Kidney tubule cell (primary cell): ENCODE results near the gene CLIC6.

Experiments
- DNase-seq: peaks from one replicate; pipeline ENCODE4 v3.0.0-alpha.2; 2018; ENCODE audit warnings: low spot score

Gene CLIC6

DNA sequence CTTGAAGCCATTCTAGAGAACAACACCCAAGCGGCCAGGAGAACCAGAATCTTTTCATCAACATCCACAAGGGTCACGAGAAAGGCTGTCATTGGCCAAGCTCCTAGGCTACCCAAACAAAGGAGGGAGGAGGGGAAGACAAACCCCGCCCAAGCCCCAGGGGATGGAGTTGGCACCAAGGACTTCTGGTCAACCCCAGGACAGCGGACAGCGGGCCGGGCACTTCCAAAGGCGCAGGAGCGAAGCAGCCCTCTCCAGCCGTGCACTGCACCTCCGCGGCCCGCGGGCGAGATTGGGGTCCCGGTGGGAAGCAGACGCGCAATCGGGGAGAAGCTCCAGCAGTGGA lies at the start of gene CLIC6:
CLIC6 (plus strand) TSS at position 192 of the 346 bp plus-strand sequence. CDS start 395 bp downstream, outside the sequence.
- no peak for DNase-seq

DNA sequence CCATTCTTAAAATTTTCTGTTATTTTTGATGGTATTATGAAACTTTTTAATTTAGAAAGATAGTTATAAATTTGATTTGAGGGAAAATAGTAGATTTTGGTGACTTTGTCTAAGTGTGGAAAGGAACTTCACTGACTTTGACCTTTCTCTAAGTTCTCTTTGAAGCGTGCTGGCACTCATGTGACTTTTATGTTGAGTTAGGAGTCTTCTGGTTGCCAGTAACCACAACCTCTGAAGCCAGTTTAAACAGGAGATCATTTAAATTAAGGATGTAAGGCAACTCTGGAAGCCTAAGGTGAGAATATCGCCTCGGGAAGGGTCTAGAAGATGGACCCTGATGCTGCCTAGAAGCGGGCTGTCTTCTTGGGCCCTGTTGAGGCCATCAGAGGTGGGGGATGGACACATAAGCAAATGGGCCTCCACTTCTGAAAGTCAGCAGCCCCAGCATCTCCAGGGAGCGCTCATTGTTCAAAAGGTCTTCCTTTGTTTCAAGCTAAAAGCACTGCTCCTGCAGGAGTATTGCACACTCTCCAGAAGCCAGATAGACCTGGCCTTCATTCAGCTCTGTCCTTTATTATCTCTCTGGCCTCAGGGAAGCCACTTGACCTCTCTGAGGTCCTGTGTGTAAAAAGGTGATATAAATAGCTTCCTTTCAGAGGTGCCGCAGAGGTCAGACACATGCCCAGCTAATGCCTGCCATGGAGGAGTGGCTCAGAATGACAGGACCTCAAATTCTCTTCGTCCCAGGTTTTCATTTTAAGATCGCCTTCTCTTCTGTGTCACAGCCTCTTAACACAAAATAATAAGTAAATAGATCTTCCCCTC lies 48.7 kb upstream of the CLIC6 start:
- DNase-seq: no peak

DNA sequence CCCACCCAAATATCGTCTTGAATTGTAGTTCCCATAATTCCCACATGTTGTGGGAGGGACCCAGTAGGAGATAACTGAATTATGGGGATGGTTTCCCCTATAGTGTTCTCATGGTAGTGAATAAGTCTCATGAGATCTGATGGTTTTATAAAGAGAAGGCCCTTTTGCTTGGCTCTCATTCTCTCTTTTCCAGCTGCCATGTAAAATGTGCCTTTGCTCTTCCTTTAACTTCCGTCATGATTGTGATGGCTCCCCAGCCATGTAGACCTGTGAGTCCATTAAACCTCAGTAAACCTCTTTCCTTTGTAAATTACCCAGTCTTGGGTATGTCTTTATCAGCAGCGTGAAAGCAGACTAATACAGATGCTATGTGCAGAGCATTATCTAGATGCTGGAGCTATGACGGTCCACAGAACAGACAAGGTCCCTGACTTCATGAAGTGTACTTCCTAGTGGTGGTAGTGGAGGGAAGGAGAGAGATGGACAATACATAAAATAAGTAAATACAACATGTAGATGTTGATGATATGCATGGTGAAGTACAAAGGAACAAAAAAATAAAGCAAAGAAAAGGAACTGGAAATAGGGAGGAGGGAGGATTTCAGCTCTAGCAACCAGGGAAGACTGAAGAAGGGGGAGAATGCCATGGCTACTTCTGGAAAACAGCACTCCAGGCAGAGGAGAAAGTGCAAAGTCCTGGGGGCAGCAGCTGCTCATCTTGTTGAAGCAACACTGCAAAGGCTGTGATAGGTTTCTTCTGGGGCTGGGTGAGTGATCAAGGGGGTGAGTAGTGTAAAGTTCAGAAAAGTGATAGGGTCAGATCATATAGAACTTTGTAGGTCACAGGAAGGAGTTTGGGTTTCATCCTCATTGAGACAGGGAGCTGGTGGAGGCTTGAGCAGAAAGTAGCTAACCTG lies 47.1 kb upstream of the CLIC6 start:
- DNase-seq: no peak

DNA sequence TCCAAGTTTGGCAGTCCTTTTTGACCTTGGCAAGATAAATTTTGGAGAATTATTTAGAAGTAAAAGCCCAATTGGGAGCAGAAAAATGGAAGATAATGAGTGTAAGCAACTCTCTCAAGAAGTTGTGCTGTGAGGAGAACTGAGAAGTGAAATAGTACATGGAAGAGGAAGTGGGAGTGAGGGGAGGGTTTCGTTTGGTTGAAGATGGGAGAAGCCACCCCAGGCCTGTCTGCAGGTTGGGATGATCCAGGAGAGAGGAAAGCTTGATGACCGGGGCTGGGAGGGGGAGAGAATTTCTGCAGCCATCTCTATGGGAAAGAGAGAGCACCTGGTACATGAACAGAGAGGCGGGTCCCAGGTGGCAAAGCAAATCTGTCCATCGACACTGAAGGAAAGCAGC lies 45.3 kb upstream of the CLIC6 start:
- no peak for DNase-seq

DNA sequence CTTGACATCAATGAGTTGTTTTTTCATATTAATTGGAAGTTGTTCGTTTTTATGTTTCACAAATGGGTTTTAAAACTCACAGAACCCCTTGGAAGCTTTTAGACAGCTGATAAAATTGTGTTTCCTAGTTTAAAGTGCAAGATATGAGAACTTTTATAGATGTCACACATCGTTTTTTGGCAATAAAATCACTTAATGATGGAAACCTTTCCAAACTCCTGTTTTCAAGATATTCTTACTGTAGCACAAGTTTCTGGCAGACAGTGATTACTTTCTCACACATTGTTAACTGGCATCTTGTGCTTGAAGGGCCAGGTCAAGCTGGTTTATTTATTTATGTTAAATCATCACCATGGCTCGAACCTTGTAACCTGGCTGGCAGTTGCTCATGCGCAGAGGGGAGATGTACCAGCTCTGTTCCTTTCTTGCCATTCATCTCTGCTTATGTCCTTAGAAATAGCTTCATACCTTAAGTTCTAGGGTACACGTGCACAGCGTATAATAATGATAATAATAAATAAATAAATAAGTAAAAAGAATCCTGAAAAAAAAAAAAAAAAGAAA lies 43.7 kb upstream of the CLIC6 start:
- DNase-seq: no peak

DNA sequence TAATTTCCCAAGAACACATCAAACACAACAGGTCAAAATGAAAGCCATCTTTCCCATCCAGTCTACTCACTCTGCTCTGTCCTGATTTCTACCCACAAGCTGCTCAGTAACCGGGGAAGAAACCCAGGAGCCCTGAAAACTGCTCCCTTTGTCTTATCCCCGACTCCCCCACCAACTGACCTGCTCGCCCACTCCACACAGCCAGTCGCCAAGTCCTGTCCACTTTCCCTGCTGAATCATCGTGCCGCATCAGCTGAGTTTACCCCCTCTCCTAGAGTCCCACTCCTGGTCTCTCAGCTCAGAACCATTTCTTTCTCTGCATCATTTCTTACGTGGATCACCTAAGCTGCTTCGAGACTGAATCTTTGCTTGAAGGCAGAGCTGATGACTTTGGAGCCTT lies 42.7 kb upstream of the CLIC6 start:
- DNase-seq: no peak

DNA sequence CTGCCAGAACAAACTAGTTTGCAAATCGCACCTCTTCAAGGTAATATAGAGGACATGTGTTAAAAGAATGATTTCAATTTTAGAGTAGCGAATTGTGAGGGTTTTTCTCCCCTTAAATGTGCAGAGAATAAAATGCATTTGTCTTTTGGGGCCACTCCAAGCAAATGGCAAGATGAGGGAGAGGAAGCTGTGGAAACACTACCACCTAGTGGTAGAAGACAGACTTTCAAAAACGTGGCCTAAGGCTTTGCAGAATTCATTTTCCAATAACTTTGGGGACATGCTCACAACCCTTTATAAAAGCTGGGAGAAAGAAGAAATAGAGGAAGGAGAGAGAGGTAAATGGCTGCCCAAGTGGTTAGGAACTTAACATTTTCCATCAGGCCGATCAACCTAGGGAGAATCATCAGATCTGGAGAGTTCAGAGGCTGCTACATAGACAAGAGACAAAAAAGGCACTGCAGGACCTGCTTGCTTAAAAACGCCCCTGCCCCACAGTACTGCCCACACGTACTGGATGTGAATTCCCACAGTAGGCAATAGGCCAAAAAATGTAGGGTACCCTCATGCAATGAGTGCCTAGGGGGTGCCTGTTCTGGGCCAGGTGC lies 38.2 kb upstream of the CLIC6 start:
- DNase-seq: peak; percentile 54

DNA sequence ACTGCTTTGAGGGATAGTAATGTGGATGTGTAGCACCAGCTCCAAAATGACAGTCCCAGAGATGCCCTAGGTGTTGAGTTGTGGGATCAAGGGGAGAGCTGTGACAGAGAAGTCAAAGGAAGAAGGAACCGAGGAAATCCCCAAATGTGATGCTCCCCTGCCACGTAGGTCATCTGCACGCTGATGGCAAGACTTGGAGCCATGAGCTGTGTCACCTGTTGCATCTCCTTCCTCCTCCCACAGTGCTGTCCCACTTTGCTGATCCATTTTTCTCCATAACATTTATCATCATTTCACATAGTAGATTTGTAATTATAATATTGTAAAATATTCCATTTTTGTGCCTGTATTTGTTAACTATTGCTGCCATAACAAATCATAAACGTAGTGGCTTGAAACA lies 36.3 kb upstream of the CLIC6 start:
- no peak for DNase-seq

DNA sequence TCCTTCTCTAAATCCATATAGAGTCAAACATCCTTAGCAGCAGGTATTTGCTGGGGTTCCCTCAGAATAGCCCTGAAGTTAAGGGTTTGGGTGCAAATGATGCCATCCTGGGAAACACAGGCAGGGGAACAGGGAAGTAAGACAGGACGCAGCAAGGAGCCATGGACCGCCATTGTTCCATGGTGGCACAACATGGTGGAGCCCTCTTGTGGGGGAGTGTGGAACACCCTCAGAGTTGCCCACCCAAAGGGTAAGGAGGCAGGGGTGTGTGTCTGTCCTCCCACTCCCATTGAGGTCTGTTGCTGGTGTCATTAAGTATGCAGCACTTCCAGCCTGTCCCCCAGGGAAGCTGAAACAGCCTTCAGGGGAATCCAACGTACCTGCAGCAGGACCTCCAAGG lies 33.5 kb upstream of the CLIC6 start:
- DNase-seq: no peak

DNA sequence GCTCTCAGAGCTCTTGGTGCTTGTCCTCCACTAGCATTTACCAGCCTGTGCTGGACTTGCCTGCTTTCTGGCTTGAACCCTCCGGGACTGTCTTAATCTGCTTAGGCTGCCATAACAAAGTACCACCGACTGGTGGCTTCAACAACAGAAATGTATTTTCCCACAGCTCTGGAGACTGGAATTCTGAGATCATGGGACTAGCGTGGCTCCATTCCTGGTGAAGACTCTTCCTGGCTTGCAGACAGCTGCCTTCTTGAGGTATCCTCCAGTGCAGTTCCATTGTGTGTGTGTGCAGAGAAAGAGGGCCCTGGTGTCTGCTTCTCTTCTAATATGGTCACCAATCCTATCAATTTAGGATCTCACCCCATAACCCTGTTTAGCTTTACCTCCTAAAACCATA lies 31.8 kb upstream of the CLIC6 start:
- DNase-seq: no peak

DNA sequence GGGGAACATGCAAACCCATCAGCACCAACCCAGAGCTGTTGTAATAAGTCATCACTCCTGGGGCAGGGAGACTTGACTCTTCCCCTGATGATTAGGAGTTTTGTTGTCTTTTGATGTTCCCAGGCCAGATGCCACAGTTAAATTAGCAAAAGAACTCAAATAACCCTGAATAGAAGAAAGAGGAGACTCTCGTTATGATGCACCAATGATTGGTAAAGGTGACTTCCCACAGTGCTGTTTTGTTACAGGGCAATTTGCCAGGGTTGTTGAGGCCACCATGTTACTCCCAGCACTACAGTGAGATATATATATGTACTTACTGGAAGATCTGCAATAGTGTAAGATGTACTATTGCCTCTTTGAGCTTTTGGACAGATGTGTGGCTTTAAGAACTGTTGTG lies 29.5 kb upstream of the CLIC6 start:
- no peak for DNase-seq

DNA sequence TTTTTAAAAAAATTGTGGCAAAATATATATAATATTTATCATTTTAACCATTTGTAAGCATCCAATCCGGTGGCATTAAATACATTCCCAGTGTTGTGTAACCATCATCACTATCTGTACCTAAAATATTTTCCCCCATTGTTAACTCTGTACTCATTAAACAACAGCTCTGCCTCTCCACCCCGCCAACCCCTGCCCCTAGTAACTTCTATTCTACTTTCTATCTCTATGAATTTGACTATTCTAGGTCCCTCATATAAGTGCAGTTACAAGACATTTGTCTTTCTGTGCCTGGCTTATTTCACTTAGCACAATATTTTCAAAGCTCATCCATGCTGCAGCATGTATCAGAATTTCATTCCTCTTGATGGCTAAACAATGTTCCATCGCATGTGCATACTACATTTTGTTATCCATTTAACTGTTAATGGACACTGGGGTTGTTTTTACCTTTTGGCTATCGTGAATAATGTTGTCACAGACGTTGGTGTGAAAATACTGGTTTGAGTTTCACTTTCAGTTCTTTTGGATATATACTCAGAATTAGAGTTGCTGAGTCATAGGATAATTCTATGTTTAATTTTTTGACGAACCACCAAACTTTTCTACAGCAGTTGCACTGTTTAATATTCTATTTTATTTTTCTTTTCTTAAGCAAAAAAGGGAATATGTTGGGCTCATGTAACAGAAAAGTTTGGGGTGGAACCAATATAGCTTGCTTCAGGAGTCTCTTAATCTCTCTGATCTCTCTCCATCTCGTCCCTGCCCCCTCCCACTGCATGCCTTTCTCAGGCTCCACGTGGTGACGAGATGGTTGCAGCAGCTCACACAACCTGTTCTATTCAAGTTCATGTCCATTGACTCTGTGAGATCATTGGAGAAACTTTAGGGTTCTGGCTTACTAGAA lies 28.7 kb upstream of the CLIC6 start:
- DNase-seq: no peak

DNA sequence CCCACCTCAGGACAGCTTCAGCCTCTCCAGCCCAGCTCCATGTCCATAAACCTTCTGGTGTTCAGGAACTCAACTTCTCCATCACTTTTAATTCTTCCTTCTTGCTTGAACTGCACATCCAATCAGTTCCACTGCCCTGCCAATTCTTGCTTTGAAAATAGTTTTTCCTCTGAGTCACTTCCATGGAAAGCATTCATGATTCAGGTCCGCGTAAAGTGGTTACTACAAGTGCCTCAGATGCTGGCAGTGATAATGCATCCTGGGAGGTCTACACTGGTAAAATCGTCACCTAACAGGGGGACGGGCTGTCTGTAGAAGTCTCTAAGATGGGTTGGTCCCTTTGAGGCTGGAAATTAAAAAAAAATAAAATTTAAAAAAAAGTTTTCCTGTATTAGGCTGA lies 27.9 kb upstream of the CLIC6 start:
- peak; percentile 57 for DNase-seq

DNA sequence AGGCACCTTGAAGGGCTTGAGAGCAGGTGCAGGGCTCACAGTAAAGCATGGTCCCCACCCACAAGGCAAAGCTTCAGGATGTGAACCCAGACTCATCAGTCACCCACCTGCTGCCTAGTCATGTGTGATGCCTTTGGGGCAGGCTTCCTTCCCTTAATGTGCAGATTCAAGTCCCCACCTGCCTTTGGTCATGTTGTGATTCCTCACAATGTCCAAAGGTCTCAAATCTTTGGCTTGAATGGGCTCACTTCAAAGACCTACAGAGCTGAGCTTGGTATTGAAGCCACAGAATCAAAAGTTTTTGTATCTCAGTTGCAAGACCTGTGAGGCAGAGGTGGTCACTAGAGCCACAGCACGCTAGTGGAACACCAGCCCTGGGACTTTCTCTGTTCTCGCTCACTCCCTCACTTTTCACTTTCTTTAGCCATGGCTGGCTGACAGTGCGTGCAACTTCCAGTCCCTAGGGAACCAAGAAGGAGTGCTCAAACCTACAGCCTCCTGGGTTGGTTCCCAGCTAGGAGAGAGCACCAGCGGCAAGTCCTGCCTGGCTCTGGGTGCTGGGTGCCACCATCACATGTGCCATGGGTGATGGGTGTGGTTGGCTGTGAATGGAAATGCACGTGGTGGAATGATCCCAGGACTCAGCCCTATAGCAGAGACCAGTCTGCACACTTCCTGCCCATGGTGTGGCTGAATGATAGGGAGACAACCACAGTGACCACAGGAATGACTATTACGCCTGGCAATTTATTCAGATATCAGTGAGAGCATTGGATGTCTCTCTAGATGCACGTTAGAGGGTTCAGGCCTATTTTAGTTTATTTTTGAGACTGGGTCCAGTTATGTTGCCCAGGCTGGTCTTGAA lies 26.4 kb upstream of the CLIC6 start:
- peak; percentile 8 for DNase-seq

DNA sequence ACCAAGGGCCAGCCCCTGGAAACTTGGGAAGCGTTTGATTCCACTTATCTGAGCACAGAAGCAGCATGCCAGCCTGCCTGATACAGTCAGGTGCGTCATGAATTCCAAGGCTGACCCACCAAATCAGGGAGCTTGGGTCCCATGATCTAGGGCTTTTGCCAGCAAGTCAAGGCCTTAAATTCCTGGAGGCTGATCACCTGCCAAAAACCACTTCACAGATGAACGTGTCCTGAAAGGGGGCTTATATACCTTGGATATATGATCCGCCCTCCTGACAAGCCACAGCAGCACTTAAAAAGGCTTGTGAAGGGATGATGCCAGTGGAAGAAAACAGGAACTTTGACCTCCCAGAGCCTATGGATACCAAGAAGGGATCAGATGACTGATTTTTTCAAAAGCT lies 24.0 kb upstream of the CLIC6 start:
- peak; percentile 33 for DNase-seq

DNA sequence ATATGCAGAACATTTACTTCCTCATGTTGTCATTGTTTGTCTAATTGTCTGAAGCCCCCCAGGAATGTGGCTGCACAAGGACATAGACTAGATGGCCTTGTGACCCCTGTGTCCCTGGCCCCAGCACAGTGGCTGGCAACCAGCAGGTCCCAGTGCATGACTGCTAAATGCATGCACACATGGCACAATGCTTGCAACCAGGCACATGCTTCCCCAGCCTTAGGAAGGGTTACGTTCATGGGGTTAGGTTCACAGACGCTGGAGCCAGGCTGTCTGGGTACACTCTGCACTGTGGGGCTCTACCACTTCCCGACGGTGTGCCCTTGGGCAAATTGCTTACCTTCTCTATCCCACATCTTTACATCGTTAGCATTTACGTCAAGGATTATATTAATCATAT lies 21.2 kb upstream of the CLIC6 start:
- DNase-seq: no peak

DNA sequence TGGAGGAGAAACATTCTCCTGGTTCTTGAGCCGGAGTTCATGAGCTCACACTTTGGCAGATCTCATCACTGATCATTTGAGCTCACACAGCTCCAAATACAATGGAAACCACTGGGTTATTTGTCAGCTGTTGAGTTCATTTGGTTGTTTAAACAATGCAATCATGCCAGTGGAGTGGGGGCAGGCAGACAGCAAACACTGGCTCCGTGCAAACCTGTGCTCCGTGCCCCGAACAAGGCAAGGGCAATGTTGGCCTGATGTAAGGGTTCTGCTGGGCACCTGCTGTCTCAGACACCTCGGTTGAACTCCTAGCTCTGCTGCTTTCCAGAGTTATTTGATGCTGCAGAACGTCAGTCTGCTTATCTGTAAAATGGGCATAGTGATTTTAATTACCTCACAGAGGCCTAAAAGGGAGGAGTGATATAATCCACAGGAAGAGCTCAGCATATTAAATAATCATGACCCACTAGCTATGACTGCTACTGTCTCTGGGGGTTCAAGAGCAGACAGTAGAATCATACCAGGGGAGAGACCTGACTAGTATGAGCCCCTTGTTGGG lies 20.0 kb upstream of the CLIC6 start:
- DNase-seq: no peak

DNA sequence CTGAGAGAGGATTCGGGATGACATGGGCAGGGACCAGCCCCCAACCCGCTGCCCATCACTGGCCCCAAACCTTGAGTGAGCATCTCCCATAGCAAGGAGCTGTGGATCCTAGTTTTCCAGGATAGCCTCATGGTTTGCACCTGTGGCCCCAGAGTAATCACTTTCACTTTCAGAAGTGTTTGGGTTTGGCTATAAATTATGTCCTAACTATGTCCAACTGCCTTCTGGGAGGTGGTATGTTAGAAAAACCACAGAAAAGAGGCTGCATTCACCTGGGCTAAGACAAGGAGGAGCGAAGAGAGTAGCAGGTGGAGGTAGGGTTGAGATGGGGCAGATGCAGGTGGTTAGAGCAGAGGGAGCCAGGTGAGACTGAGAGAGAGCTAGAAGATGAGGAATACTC lies 19.4 kb upstream of the CLIC6 start:
- no peak for DNase-seq

DNA sequence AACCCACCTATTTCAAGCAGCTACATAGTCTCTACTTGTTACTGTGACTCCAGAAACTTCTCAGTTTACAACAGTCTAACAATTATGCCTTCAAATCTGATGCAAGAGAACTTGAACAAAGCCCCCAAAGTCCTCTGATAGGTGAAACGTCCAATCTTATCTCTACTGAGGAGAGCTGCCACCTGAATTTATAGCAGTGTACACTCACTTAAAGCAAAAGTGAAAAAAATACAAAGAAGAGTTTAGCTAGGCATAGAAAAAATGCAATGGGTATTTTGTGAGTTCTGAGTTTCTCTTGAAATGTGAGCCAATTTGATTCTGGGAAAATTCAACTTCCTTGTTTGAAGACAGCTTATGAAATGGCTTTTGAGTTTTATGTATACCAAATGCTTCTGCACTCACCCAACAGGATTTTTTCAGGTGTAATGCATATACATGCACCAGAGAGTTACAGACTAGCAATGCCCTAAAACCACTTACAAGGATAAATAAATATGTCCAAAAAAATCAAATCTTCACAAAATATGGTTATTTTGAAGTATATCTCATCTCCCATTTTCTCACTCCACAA lies 17.8 kb upstream of the CLIC6 start:
- DNase-seq: no peak

DNA sequence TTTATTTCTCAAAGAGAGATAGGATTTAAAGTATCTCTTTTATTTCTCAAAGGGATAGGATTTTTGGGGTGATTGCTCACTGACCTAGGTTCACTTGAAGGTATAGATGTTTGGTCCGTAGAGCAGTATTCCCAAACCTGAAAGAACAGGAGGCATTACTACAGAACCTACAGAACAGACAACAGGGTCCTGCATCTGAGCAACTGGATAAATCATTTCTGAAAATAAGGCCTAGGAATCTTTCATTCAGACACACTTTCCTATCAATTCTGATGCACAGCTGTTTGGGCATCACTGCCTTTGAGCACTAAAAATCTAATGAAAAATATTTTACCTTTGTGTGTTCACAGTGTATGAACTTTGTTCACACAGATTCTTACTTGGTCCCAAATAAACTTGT lies 17.2 kb upstream of the CLIC6 start:
- DNase-seq: no peak
